ENCODE data around the gene TNNI3K. TPM values are rescaled to one million over a fixed set of nuclear protein-coding genes. Genes with fewer than 3 reads are reported as not detected.
"Not testable (repeated sequence)": the region's sequence is repeated elsewhere in the genome, so short reads cannot be mapped to it uniquely, and the experiment has no call there.

The TNNI3K gene
- total and polyA plus RNA-seq, 4 donors, result 2.3 to 4.4 (median 3.5) TPM

DNA sequence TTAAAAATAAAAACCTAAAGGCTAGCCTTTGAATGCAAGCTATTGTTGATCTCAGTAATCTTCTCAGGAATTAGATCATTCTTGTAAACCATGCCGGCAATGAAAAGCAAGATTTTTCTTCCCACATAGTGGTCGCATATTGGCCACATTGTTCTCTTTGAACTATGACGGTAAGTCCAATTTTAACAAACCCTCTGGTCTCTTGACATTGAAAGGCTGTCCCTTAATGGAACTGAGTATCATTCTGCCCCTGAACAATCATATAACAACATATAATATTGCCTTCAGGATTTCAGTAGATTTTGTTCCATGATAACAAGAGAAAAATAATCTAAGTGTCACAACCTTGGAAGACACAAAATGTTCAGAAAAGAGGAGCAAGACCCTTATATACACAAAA lies 1.3 kb downstream of the TNNI3K start:
- H3K36me3 ChIP-seq (ENCODE audit: control insufficient read depth, insufficient read depth, low read length), result no peaks in the 10 kb centered on the region
- H3K9me3 ChIP-seq (ENCODE audit: control insufficient read depth, insufficient read depth, low read length), result no peaks in the 10 kb centered on the region
- no peaks in the 10 kb centered on the region for H3K4me1 ChIP-seq (ENCODE audit: control insufficient read depth, insufficient read depth, low read length)
- no peak overlapping the region for H3K27ac ChIP-seq (ENCODE audit: low read depth, low read length)
- DNase-seq (ENCODE audit: low read depth in 4 of 6, low spot score in 6 of 6), result no peak
- no peaks in the 10 kb centered on the region for H3K27me3 ChIP-seq (ENCODE audit: control insufficient read depth, insufficient read depth, low read length)
- H3K4me3 ChIP-seq (ENCODE audit: low read depth, low read length), result no peak overlapping the region
- WGBS (ENCODE audit: insufficient coverage), result 83% methylated on average over 2 of the region's 3 CpGs

DNA sequence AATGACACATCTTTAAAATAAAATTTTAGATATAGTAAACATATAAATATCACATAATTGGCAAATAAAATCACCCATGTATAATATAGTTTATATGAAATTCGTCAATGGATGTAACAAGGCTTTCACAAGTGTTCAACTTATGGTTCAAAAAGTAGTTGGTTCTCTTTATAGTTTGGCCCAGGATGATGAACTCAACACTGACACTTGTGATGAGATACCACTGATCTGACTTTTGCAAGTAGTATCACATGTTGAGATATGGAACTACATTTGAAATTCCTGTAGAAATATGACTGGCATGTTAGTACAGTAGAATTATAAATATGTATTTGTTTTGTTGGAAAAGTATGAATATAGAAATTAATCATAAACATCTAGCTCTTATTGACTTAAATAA lies 1.8 kb downstream of the TNNI3K start:
- Histone ChIP-seq H3K27ac (ENCODE audit: low read depth, low read length) (no peak overlapping the region), H3K4me3 (ENCODE audit: low read depth, low read length) (no peak overlapping the region), H3K36me3 (ENCODE audit: control insufficient read depth, insufficient read depth, low read length) (no peaks in the 10 kb centered on the region), H3K4me1 (ENCODE audit: control insufficient read depth, insufficient read depth, low read length) (no peaks in the 10 kb centered on the region), H3K27me3 (ENCODE audit: control insufficient read depth, insufficient read depth, low read length) (no peaks in the 10 kb centered on the region), H3K9me3 (ENCODE audit: control insufficient read depth, insufficient read depth, low read length) (no peaks in the 10 kb centered on the region)
- WGBS (ENCODE audit: insufficient coverage), result no CpG with 5 or more reads among the region's 1 CpG
- DNase-seq (ENCODE audit: low read depth in 4 of 6, low spot score in 6 of 6), result no peak

DNA sequence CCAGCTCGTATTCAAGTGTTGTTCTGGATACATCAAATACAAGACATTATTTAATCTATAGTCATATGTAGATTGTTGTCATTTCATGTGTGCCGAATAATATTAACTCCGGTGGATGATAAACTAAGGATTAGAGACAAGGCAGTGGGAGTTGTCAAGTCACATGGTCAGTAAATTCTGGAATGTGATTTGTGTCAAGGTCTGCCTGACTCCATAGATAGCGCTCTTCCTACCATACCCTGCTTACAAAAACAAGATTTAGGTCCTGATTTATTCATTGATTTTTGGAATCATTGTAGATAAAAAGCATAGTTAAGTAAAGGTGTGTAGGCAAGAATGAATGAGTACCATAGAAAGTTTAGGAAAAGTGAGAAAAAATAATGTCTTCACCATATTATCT lies 2.6 kb downstream of the TNNI3K start:
- no peak overlapping the region for H3K27ac ChIP-seq (ENCODE audit: low read depth, low read length)
- no peaks in the 10 kb centered on the region for H3K9me3 ChIP-seq (ENCODE audit: control insufficient read depth, insufficient read depth, low read length)
- no CpG with 5 or more reads among the region's 4 CpGs for WGBS (ENCODE audit: insufficient coverage)
- no peak for DNase-seq (ENCODE audit: low read depth in 4 of 6, low spot score in 6 of 6)
- H3K27me3 ChIP-seq (ENCODE audit: control insufficient read depth, insufficient read depth, low read length), result no peaks in the 10 kb centered on the region
- no peaks in the 10 kb centered on the region for H3K4me1 ChIP-seq (ENCODE audit: control insufficient read depth, insufficient read depth, low read length)
- no peak overlapping the region for H3K4me3 ChIP-seq (ENCODE audit: low read depth, low read length)
- H3K36me3 ChIP-seq (ENCODE audit: control insufficient read depth, insufficient read depth, low read length), result no peaks in the 10 kb centered on the region

GRCh38 chr1:74245168-74245772 lies 10.1 kb downstream of the TNNI3K start:
- Histone ChIP-seq H3K9me3 (ENCODE audit: control insufficient read depth, insufficient read depth, low read length) (no peaks in the 10 kb centered on the region), H3K36me3 (ENCODE audit: control insufficient read depth, insufficient read depth, low read length) (peaks cover 2% of the 10 kb centered on the region), H3K4me3 (ENCODE audit: low read depth, low read length) (no peak overlapping the region), H3K4me1 (ENCODE audit: control insufficient read depth, insufficient read depth, low read length) (no peaks in the 10 kb centered on the region), H3K27ac (ENCODE audit: low read depth, low read length) (no peak overlapping the region), H3K27me3 (ENCODE audit: control insufficient read depth, insufficient read depth, low read length) (no peaks in the 10 kb centered on the region)
- 0% methylated on average over 1 of the region's 2 CpGs for WGBS (ENCODE audit: insufficient coverage)
- no peak for DNase-seq (ENCODE audit: low read depth in 4 of 6, low spot score in 6 of 6)

GRCh38 chr1:74246315-74246714 lies 11.1 kb downstream of the TNNI3K start:
- Histone ChIP-seq H3K27me3 (ENCODE audit: control insufficient read depth, insufficient read depth, low read length) (no peaks in the 10 kb centered on the region), H3K4me3 (ENCODE audit: low read depth, low read length) (no peak overlapping the region), H3K27ac (ENCODE audit: low read depth, low read length) (no peak overlapping the region), H3K9me3 (ENCODE audit: control insufficient read depth, insufficient read depth, low read length) (no peaks in the 10 kb centered on the region), H3K4me1 (ENCODE audit: control insufficient read depth, insufficient read depth, low read length) (no peaks in the 10 kb centered on the region), H3K36me3 (ENCODE audit: control insufficient read depth, insufficient read depth, low read length) (peaks cover 2% of the 10 kb centered on the region)
- DNase-seq (ENCODE audit: low read depth in 4 of 6, low spot score in 6 of 6), result no peak
- 100% methylated on average over 1 of the region's 2 CpGs for WGBS (ENCODE audit: insufficient coverage)

DNA sequence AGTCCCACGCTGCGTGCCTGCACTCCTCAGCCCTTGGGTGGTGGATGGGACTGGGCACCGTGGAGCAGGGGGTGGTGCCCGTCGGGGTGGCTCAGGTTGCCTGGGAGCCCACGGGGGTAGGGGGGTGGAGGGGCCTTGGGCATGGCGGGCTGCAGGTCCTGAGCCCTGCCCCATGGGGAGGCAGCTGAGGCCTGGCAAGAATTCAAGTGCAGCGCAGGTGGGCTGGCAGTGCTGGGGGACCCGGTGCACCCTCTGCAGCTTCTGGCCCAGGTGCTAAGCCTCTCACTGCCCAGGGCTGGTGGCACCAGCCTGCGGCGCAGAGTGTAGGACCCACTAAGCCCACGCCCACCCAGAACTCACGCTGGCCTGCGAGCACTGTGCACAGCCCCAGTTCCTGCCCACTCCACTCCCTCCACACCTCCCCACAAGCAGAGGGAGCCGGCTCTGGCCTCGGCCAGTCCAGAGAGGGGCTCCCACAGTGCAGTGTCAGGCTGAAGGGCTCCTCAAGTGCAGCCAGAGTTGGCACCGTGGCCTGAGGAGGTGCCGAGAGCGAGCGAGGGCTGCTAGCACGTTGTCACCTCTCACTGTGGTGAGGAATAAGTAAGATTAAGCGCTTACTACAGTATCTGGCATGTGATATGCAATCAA lies 12.8 kb downstream of the TNNI3K start:
- no peak overlapping the region for H3K27ac ChIP-seq (ENCODE audit: low read depth, low read length)
- no peaks in the 10 kb centered on the region for H3K27me3 ChIP-seq (ENCODE audit: control insufficient read depth, insufficient read depth, low read length)
- H3K4me3 ChIP-seq (ENCODE audit: low read depth, low read length), result no peak overlapping the region
- H3K4me1 ChIP-seq (ENCODE audit: control insufficient read depth, insufficient read depth, low read length), result no peaks in the 10 kb centered on the region
- H3K9me3 ChIP-seq (ENCODE audit: control insufficient read depth, insufficient read depth, low read length), result no peaks in the 10 kb centered on the region
- peaks cover 2% of the 10 kb centered on the region for H3K36me3 ChIP-seq (ENCODE audit: control insufficient read depth, insufficient read depth, low read length)
- WGBS (ENCODE audit: insufficient coverage), result 96% methylated on average over 14 of the region's 22 CpGs
- no peak for DNase-seq (ENCODE audit: low read depth in 4 of 6, low spot score in 6 of 6)

GRCh38 chr1:74253243-74253824 lies 18.1 kb downstream of the TNNI3K start:
- not testable (repeated sequence) for H3K9me3 ChIP-seq (ENCODE audit: control insufficient read depth, insufficient read depth, low read length); H3K36me3 ChIP-seq (ENCODE audit: control insufficient read depth, insufficient read depth, low read length); H3K27ac ChIP-seq (ENCODE audit: low read depth, low read length); DNase-seq (ENCODE audit: low read depth in 4 of 6, low spot score in 6 of 6); H3K4me3 ChIP-seq (ENCODE audit: low read depth, low read length); H3K27me3 ChIP-seq (ENCODE audit: control insufficient read depth, insufficient read depth, low read length); H3K4me1 ChIP-seq (ENCODE audit: control insufficient read depth, insufficient read depth, low read length)
- WGBS (ENCODE audit: insufficient coverage), result 87% methylated on average over 25 of the region's 32 CpGs

DNA sequence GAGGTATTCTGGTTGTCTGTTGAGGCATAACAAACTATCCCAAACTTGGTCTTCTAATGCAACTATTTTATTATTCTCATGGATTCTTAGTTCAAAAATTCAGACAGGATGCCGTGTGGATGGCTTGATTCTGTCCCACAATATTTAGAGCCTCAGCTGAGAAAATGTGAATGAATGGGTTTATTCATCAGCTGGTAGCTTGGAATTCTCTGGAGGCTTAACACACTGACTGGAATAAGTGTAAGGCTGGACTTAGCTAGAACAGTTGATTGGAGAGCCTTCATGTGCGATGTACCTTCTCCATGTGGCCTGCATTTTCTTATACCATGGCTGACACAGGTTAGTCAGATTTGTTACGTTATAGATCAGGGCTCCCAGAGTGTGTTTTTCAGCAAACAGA lies 30.8 kb downstream of the TNNI3K start:
- no CpG with 5 or more reads among the region's 3 CpGs for WGBS (ENCODE audit: insufficient coverage)
- no peak overlapping the region for H3K27ac ChIP-seq (ENCODE audit: low read depth, low read length)
- H3K27me3 ChIP-seq (ENCODE audit: control insufficient read depth, insufficient read depth, low read length), result no peaks in the 10 kb centered on the region

DNA sequence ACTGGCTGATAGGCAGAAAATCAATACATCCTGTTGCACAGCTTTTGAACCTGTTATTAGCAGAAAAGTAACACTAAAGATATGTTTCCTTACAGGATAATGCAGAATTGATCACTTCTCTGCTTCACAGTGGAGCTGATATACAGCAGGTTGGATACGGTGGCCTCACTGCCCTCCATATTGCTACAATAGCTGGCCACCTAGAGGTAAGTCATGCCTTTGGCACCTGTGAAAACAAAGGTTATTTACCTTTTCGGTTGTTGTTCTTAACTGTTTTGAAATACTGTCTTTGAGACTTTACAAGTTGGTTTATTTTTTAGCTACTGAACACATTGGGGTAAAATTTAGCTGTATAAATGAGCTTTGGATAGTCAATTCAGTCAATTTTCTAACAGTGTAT lies 36.3 kb downstream of the TNNI3K start:
- Histone ChIP-seq H3K36me3 (ENCODE audit: control insufficient read depth, insufficient read depth, low read length) (no peaks in the 10 kb centered on the region), H3K27me3 (ENCODE audit: control insufficient read depth, insufficient read depth, low read length) (no peaks in the 10 kb centered on the region), H3K4me3 (ENCODE audit: low read depth, low read length) (no peak overlapping the region), H3K9me3 (ENCODE audit: control insufficient read depth, insufficient read depth, low read length) (no peaks in the 10 kb centered on the region), H3K4me1 (ENCODE audit: control insufficient read depth, insufficient read depth, low read length) (no peaks in the 10 kb centered on the region), H3K27ac (ENCODE audit: low read depth, low read length) (no peak overlapping the region)
- 67% methylated on average over 1 of the region's 2 CpGs for WGBS (ENCODE audit: insufficient coverage)
- DNase-seq (ENCODE audit: low read depth in 4 of 6, low spot score in 6 of 6), result no peak

More for the DNA sequence above, 30.8 kb downstream of the TNNI3K start:
- DNase-seq (ENCODE audit: low read depth in 4 of 6, low spot score in 6 of 6), result no peak
- Histone ChIP-seq H3K9me3 (ENCODE audit: control insufficient read depth, insufficient read depth, low read length) (no peaks in the 10 kb centered on the region), H3K4me1 (ENCODE audit: control insufficient read depth, insufficient read depth, low read length) (no peaks in the 10 kb centered on the region), H3K4me3 (ENCODE audit: low read depth, low read length) (no peak overlapping the region), H3K36me3 (ENCODE audit: control insufficient read depth, insufficient read depth, low read length) (no peaks in the 10 kb centered on the region)

Data from spinal cord (tissue), 10 donors.